ENCODE data around the gene TBC1D10B.

Gene TBC1D10B

GRCh38 chr16:30374538-30374937 lies 4.2 kb upstream of the TBC1D10B start, which contains the start of gene MYL11:
Gene MYL11 (plus strand): TSS chr16:30374802. CDS start chr16:30374858, 56 bp downstream.
- in situ Hi-C loops (cut with HindIII; ENCODE audit: low sequenced_read_pairs), result no loop called here

DNA sequence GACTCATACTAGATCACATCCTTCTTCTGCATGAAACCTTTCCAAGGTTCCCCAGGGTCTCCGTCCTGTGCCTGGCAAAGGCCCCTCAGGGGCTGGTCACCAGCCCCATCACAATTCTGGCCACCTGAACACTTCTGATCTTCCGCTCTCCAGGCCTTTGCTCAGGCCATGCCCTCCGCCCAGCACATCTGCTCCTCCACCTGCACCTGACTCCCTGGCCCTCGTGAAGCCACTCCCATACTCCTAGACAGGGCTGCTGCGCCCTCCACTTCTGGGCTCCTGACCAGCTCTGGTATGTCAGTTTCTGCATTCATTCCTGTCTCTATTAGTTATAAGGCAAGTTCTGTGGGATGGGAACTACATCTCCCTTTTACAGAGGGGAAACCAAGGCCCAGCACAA lies 2.4 kb upstream of the TBC1D10B start:
- in situ Hi-C loops (cut with HindIII; ENCODE audit: low sequenced_read_pairs), result no loop called here

- in situ Hi-C loops (cut with HindIII; ENCODE audit: low sequenced_read_pairs), result no loop called here
These were observed 1.9 kb upstream of the TBC1D10B start for GRCh38 chr16:30372038-30372712.

DNA sequence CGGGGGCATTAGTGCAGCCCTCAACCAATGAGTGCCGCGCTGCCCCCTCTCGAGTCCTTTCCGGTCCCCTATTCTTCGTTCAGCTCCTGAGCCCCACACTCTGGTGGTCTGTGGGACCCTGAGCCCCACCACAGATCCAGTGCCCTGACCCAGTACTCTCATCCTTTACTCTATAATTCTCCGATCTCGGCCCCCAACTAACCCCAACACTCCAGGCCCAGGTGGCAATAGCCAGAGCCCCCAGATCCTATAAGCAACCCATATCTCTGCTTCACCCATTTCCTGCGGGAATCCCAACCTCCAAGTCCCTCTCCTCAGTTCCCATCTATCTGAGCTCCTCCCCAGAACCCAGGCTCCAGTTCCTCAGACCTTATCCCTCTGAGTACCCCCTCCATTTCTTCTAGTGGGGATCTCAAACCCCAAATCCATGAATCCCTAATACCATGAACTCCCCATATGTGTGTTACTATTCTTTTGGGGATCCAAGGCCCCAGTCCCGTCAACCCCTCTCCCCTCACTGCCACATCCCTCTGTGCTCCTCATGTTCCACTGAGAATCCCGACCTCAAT lies 1.0 kb upstream of the TBC1D10B start:
- in situ Hi-C loops (cut with HindIII; ENCODE audit: low sequenced_read_pairs), result no loop called here

- in situ Hi-C loops (cut with HindIII; ENCODE audit: low sequenced_read_pairs), result no loop called here
These were observed 297 bp downstream of the TBC1D10B start for GRCh38 chr16:30369938-30370455.

DNA sequence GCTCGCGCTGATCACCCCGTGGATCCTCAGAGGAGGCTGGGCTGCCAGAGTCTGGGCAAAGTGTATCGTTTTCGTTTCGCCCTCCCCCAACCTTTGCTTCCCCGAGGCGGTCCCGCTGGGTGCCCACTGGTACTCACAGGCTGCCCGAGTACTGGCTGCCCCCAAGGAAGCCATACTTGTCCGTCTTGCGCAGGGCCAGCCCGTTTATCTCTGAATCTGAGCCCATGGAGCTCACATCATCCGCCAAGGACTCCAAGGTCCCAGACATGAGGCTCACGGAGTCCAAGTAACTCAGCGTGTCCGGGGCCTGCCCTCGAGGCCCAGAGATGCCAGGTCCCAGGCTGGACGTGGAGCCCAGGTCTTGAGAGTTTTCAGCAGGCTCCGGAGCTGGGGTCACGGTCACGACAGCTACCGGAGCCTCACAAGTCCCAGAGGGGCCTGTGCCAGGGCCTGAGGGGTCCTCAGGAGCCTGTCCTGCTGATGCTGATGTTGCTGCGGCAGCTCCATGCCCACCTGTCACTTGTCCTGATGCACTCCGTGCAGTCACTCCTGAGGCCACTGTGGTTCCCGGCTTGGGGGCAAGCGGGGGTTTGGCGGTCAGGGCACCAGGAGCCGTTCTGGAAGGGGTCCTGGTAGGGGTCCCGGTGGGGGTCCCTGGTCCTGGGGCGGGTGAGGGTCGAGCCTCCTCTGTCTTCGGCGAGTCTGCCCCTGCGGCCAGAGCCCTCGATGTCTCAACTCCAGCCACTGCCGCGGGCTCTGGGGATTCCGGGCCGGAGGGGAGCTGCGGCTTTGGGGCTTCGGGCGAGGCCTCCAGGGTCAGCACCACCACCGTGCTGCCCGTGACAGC lies 980 bp downstream of the TBC1D10B start:
- in situ Hi-C loops (cut with HindIII; ENCODE audit: low sequenced_read_pairs), result no loop called here

DNA sequence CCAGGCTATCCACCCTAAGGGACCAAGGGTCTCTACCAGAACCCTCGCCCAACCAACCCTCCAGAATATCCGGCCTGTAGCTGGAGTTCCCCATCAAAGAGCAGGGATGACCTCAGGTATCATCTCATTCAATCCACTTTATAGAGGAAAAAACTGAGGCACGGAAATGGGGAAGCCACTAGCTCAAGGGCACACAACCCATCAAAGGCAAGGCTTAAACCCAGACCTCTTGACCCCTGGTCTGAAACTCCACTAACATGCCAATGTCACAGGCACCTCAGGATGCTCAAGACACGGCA lies 1.6 kb downstream of the TBC1D10B start:
- in situ Hi-C loops (cut with HindIII; ENCODE audit: low sequenced_read_pairs), result no loop called here

DNA sequence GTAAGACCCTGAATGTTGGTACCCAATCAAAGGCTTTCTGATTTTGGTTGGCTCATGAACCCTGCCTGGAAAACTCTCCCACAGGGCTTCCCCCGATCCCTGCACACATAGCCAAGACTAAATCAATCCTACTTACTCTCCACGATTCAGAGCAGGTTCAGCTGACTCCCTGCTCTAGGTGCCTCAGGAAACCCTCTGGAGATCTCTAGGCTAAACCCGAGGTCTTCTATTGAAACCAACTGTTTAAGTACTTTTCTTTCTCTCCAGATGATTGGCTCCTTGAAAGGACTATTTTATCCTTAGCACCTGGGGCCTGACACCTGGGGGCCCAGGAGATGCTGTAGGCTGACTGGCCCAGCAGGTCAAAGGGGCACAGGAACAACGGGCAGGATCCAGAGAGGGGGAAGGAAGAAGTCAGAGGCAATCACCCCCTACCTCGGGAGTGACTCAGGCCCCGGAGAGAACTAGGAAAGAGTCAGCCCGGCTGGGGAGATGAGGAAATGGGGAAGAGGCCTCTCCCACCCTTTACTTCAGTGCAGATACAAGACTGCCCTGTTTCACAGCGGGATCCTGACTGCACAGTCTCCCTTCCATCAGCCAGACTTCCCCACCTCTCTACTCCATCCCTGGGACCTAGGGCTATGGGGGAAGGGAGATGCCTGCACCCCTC lies 2.0 kb downstream of the TBC1D10B start:
- in situ Hi-C loops (cut with HindIII; ENCODE audit: low sequenced_read_pairs), result no loop called here

DNA sequence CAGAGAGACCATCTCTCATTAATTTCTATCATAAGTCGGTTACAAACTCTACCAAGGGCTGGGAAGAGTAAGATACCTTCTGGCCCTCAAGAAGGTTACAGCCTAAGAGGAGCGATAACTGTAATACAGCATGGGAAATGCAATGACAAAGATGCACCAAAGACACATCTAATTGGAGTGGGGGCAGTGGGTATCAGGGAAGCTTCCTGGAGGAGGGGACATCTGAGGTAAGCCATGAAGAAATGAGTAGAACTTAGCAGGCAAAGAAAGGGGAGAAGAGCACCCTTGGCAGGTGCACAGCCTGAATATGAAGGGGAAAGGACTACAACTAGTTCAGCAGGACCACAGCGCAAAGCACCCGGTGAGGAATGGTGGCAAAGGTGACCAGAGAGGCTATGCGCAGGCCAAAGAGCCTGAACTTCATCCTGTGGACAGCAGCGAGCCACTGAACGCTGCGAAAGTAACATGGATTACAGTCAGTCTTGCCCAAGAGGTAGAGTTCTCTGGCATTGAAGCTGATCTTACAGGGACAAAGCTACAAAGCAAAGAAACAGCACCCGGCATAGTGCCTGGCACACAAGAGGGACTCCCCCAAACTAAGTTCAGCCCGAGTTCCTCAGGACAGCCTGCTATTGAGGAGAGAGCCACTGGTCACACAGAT lies 2.8 kb downstream of the TBC1D10B start:
- in situ Hi-C loops (cut with HindIII; ENCODE audit: low sequenced_read_pairs), result no loop called here

- in situ Hi-C loops (cut with HindIII; ENCODE audit: low sequenced_read_pairs), result no loop called here
These were observed 3.8 kb downstream of the TBC1D10B start for GRCh38 chr16:30366511-30366910.

GRCh38 chr16:30365200-30365599 lies 5.1 kb downstream of the TBC1D10B start:
- in situ Hi-C loops (cut with HindIII; ENCODE audit: low sequenced_read_pairs), result no loop called here

DNA sequence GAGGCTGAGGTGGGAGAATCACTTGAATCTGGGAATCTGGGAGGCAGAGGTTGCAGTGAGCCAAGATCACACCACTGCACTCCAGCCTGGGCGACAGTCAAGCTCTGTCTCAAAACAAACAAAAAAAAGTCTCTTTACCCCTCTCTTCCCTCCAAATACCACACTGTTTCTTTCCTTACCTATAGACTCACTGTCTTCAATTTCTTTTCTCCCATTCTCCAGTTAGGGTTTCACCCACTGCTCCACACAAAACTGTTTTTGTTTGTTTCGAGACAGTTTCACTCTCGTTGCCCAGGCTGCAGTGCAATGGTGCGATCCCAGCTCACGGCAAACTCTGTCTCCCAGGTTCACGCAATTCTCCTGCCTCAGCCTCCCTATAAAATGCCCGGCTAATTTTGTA lies 9.1 kb downstream of the TBC1D10B start:
- in situ Hi-C loops (cut with HindIII; ENCODE audit: low sequenced_read_pairs), result no loop called here

- in situ Hi-C loops (cut with HindIII; ENCODE audit: low sequenced_read_pairs), result no loop called here
These were observed 10.5 kb downstream of the TBC1D10B start for GRCh38 chr16:30359871-30360170.

DNA sequence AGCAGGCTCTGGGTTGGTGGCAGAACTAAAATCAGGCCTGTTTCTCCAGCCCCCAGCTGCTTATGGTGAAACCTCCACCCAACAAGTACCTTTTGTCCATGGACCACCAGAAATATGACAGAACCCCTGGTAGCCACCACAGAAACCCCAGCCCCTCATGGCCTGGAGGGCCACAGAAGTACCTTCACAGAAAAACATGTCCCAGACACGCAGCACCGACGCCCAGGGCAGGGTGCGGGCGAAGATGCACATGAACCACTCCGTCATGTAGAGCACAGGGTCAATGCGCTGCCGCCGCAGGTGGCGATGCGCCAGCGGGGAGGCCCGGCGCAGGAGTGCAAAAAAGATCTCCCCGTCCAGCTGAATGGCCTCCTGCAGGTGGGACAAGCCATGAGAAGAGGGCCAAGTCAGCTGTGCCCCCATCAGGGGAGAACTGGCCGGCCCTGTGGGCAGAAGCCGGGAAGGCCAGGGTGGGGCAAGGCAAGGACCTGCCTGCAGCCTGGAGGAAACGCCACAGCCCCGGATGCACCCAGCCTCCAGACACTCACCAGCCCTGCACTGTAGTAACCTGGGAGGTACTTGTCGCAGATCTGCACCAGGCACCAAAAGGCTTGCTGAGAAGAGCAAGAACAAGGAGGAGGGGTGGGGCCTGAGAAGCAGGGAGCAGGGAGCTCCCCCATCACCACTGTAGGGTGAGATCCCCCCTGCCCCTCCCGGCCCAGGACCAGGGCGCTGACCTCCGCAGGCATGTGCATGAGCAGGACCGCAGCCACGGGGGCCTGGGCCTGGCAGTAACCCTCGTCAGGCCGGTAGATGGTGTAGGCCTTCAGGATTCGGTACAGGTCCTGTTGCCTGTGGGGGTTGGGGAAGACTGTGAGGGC lies 11.1 kb downstream of the TBC1D10B start:
- in situ Hi-C loops (cut with HindIII; ENCODE audit: low sequenced_read_pairs), result no loop called here

DNA sequence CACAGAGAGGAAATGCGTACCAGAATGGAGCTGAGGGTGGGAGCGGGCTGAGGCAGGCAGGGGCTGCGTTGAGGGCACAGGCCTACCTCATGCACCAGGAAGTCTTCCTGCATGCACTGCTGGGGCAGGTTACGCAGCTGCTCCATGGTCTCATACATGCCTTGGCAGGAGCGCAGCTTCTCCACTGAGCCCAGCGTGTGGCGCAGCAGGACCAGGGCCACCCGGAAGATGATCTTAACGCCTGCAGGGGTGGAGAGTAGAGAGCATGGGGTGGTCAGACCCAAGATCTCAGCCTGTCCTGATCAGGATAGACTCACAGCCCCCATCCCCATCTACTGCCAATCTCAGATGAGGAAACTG lies 11.7 kb downstream of the TBC1D10B start:
- in situ Hi-C loops (cut with HindIII; ENCODE audit: low sequenced_read_pairs), result no loop called here

DNA sequence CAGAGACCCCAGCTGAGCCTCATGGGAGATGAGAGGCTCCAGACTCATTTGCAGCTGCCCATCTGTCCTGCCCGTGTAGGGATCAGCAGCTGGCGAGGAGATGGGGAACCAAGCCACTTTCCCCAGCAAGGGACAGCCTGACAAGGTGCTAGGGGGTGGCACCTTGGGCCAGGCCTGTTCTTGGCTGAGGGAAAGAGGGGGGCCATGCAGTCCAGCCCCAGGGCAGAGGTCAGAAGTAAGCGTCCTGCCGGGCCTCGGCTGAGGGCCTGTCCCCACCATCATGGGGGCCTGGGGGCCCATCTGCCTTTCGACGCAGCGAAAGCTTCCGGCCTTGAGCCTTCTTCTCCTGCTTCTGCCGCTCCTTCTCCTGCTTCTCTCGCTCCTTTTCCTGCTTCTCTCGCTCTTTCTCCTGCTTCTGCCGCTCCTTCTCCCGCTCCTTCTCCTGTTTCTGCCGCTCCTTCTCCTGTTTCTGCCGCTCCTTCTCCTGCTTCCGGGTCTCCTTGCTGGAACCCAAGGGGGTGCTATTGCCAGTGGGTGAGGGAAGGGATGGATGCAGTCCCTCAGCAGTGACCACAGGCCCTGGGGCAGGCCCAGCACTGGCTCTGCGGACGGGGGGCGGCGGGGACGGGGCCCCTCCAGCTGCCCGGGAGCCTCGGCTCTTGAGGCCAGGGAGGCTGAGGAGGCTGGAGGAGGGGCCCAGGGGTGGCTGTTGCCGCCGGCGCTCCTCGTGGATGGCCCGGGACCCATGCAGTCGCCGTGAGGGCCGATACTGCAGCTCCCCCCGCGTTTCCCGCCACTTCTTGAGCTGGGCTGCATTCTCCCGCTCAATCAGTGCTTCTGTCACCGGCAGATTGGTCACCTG lies 12.3 kb downstream of the TBC1D10B start:
- in situ Hi-C loops (cut with HindIII; ENCODE audit: low sequenced_read_pairs), result no loop called here

DNA sequence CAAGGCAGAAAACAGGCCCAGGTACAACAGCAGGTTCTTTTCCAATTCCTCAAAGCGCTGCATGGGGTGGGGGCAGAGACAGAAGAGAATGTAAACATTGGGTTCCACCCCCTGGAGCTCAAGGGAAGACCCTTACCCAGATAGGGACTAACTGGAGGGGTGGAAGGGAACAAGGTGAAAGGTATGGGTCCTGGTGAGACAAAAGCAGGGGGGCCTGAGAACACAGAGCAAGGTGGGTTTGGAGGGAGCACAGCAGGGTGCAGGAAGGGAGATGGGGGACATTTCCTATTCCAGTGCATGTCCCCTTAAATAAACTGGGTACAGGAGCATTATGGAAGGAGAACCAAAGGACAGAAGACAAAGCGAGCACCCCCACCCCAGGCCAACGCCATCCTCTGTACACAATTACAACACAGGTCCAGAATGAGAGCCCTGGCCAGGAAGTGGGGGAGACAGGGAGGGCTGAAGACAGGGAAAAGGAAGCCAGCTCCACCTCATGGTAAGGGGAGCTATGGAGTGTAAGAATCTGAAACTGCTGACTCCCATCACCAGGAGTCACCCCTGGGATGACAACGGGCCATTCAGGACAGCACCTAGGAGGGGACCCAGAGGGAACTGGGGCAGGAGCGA lies 13.1 kb downstream of the TBC1D10B start:
- in situ Hi-C loops (cut with HindIII; ENCODE audit: low sequenced_read_pairs), result no loop called here

GRCh38 chr16:30356401-30357084 lies 13.8 kb downstream of the TBC1D10B start:
- in situ Hi-C loops (cut with HindIII; ENCODE audit: low sequenced_read_pairs), result no loop called here
